ENCODE results near the gene DOCK6.

Gene DOCK6

DNA sequence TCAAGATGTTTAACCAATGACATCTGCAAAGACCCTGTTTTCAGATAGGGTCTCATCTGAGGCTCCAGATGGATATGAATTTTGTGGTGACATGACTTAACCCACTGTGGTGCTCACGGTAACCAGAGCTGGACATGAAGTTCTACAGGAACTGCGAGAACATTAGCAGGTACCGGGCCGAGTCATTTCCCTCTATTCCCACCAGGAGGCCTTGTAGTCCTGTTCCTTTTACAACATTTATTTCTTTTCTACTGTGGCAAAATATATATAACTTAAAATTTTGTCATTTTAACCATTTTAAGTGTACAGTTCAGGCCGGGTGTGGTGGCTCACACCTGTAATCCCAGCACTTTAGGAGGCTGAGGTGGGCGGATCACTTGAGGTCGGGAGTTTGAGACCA is 26.0 kb upstream of the DOCK6 start:
- TF ChIP-seq, protein P1, sequence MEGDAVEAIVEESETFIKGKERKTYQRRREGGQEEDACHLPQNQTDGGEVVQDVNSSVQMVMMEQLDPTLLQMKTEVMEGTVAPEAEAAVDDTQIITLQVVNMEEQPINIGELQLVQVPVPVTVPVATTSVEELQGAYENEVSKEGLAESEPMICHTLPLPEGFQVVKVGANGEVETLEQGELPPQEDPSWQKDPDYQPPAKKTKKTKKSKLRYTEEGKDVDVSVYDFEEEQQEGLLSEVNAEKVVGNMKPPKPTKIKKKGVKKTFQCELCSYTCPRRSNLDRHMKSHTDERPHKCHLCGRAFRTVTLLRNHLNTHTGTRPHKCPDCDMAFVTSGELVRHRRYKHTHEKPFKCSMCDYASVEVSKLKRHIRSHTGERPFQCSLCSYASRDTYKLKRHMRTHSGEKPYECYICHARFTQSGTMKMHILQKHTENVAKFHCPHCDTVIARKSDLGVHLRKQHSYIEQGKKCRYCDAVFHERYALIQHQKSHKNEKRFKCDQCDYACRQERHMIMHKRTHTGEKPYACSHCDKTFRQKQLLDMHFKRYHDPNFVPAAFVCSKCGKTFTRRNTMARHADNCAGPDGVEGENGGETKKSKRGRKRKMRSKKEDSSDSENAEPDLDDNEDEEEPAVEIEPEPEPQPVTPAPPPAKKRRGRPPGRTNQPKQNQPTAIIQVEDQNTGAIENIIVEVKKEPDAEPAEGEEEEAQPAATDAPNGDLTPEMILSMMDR (IDR thresholded peaks at IDR 0.05; ENCODE audit: low read depth, low read length, missing control alignments), result peak; percentile 54
- H3K4me3 ChIP-seq (replicated peaks; ENCODE audit: low read depth, low read length), result no peak overlapping the region
- no peak for DNase-seq (ENCODE audit: extremely low read depth, low read depth)

DNA sequence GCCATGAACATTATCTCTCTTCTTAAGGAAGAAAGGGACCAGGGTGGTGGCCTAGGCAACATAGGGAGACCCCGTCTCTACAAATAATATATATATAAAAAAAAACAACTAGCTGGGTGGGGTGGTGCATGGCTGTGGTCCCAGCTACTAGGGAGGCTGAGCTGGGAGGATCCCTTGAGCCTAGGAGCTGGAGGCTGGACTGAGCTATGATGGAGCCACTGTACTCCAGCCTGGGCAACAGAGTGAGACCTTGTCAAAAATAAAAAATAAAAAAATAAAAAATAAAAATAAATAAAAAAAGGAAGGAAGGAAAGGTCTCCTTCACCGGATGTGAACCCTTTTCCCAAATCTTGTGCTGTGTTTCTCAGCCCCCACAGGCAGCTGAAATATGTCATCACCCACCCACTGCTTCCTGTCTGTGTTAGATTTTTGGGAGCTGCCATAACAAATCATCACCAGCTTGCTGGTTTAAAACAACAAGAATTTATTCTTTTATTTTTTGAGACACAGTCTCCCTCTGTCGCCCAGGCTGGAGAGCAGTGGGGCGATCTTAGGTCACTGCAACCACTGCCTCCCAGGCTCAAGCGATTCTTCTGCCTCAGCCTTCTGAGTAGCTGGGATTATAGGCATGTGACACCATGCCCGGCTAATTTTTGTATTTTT is 24.1 kb upstream of the DOCK6 start:
- H3K4me3 ChIP-seq (replicated peaks; ENCODE audit: low read depth, low read length), result no peak overlapping the region
- DNase-seq (ENCODE audit: extremely low read depth, low read depth), result no peak
- TF ChIP-seq, protein P1 (IDR thresholded peaks at IDR 0.05; ENCODE audit: low read depth, low read length, missing control alignments), result no peak

DNA sequence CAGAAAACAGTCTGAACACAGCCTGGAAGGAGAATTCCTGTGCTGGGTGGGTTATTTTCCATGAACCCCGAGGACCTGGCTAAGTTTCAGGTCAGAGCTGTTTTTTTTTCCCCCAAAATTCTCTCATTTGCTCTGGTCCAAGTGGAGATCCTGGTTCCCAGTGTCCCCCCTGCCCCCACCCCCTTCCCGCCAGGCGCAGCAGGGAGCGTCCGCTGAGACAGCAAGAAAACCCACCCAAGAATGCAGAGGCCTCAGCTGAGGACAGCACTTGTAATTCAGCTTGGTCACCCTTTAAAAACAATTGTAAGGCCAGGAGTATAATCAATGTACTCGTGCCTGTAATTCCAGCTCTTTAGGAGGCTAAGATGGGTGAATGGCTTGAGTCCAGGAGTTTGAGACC is 22.2 kb upstream of the DOCK6 start:
- no peak overlapping the region for H3K4me3 ChIP-seq (replicated peaks; ENCODE audit: low read depth, low read length)
- TF ChIP-seq, protein P1 (IDR thresholded peaks at IDR 0.05; ENCODE audit: low read depth, low read length, missing control alignments), result no peak
- DNase-seq (ENCODE audit: extremely low read depth, low read depth), result no peak

DNA sequence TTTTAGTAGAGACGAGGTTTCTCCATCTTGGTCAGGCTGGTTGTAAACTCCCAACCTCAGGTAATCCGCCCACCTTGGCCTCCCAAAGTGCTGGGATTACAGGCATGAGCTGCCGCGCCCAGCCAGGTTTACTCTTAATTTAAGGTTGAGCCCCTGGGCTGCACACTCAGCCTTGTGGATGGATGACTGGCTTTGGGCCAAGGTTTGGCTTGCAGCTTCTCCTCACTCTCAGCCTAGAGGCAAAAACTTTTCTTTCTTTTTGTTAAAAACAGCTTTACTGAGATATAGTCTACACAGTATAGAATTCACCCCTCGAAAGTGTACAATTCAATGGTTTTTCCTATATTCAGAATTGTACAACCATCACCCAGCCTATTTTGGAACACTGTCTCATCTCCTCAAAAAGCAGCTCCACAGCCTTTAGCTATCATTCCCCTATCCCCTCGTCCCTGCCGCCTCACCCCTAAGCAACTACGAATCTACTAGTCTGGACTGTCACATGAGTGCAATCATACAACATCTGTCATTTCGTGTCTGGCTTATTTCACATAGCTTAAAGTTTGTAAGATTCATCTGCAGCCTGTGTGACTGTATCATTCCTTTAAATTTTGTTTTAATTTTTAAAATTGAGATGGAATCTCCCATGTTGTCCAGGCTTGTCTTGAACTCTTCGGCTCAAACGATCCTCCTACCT is 19.2 kb upstream of the DOCK6 start:
- H3K4me3 ChIP-seq (replicated peaks; ENCODE audit: low read depth, low read length), result no peak overlapping the region
- no peak for DNase-seq (ENCODE audit: extremely low read depth, low read depth)
- TF ChIP-seq, protein P1 (IDR thresholded peaks at IDR 0.05; ENCODE audit: low read depth, low read length, missing control alignments), result no peak

DNA sequence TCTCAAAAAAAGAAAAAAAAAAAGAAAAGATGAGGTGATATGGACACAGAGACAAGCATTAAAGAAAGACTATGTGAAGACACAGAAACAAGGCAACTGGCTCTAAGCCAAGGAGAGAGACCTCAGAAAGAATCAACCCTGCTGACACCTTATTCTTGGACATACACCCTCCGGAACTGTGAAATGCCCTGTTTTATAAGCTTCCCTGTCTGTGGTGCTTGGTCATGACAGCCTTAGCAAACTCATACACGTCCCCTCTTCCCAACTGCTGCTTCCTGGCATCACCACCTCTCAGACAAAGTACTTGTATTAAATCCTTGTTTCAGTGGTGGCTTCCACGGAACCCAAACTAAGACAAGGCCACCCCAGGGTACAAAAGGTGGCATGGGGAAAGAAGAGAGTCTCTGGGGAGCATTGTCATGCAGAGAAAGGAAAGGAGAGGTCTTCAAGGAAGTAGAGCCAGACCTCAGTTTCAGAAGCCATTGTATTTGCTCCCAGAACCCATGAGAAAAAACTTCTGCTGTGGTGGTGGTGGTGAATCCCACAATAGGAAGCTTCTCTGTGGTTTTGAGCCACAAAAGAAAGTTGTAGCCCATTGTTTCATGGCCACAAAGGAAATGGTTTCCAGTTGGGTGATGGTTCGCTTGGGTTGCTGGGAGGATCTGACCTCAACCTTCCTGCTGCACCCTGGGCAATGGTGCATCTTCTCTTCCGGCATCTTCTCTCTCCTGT is 17.3 kb upstream of the DOCK6 start:
- no peak for DNase-seq (ENCODE audit: extremely low read depth, low read depth)
- no peak overlapping the region for H3K4me3 ChIP-seq (replicated peaks; ENCODE audit: low read depth, low read length)
- TF ChIP-seq, protein P1 (IDR thresholded peaks at IDR 0.05; ENCODE audit: low read depth, low read length, missing control alignments), result no peak

DNA sequence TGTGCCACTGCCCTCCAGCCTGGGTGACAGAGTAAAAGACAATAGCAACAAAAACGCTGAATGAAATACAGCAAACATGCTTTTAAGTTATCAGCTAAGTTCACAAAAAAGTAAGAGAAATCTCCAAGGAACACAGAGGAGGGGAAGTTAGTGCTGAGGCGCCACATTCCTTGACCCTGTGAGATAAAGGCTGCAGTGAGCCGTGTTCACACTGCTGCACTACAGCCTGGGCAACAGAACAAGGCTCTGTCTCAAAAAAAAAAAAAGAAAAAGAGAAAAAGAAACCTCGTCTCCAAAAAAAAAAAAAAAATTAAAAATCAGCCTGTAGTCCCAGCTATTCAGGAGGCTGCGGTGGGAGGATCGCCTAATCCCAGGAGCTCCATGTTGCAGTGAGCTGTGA is 16.3 kb upstream of the DOCK6 start:
- TF ChIP-seq, protein P1 (IDR thresholded peaks at IDR 0.05; ENCODE audit: low read depth, low read length, missing control alignments), result no peak
- DNase-seq (ENCODE audit: extremely low read depth, low read depth), result no peak

More for the DNA sequence above, 16.3 kb upstream of the DOCK6 start:
- H3K4me3 ChIP-seq (replicated peaks; ENCODE audit: low read depth, low read length), result no peak overlapping the region

All from HFF-Myc (cell line).